Endothelial cell of umbilical vein (primary cell): ENCODE results near the gene SPTLC1. TPM values are rescaled to one million over a fixed set of nuclear protein-coding genes. Genes with fewer than 3 reads are reported as not detected.

Experiments used
- BruUV-seq: library from RNA; stranded (reverse); fragments of 400-500 nt; replicated peaks from 2 replicates; lab custom pipeline; 2021; lab: Mats Ljungman, UMichigan
- CTCF ChIA-PET: fragments of 300-600, 350-600 bp; sonication (Branson Sonifier 250); formaldehyde crosslinking; loops from one replicate; lab custom pipeline; 2021; ENCODE audit warnings: antibody characterized with exemption, inconsistent platforms; lab: Charles Lee
- POLR2A ChIA-PET: fragments of 300-600, 350-600 bp; sonication (Branson Sonifier 250); formaldehyde crosslinking; loops from one replicate; lab custom pipeline; 2021; ENCODE audit warnings: antibody characterized with exemption, inconsistent platforms; lab: Charles Lee
- DNase-seq: peaks from one replicate; pipeline ENCODE4 v3.0.0-alpha.2; 2011; ENCODE audit warnings: low read depth, low spot score
- FAIRE-seq: peaks from 2 replicates; lab custom pipeline; 2011; peaks lifted over from hg19 to GRCh38; lab: Jason Lieb, UNC
- H2AFZ ChIP-seq: 2 replicates; pipeline ENCODE4 v1.6.0; 2012; ENCODE audit warnings: low read depth, low read length, control low read depth, inconsistent platforms
- H3K27ac ChIP-seq: 2 replicates; pipeline ENCODE4 v1.5.1; 2011; ENCODE audit warnings: low read depth, mild to moderate bottlenecking, control low read depth, low read length, moderate library complexity; ENCODE audit not compliant: insufficient read depth
- H3K27me3 ChIP-seq, 2 experiments: 2 replicates each; pipeline versions ENCODE4 v1.6.0 to v1.6.1; 2011; ENCODE audit warnings: low read length in 2 of 2, mixed read lengths in 1 of 2; ENCODE audit not compliant: control insufficient read depth in 2 of 2, insufficient read depth in 2 of 2
- H3K36me3 ChIP-seq, 2 experiments: 2 replicates in 1 of 2; 3 replicates in 1 of 2; pipeline ENCODE4 v1.5.1; 2011; ENCODE audit warnings: low read length in 2 of 2, mild to moderate bottlenecking in 1 of 2, moderate library complexity in 1 of 2; ENCODE audit not compliant: control insufficient read depth in 2 of 2, insufficient read depth in 2 of 2; ENCODE audit errors: extremely low read depth in 1 of 2
- H3K4me1 ChIP-seq: 3 replicates; pipeline ENCODE4 v1.5.1; 2011; ENCODE audit warnings: mild to moderate bottlenecking, low read length; ENCODE audit not compliant: control insufficient read depth, insufficient read depth; ENCODE audit errors: extremely low read depth
- H3K4me2 ChIP-seq: 2 replicates; pipeline ENCODE4 v1.6.1; 2011; ENCODE audit warnings: low read length, control low read depth, mixed read lengths; ENCODE audit not compliant: insufficient read depth
- H3K4me3 ChIP-seq, 3 experiments: fragments of 200-600 bp in 1 of 3; sonication (generic), shearing (Covaris generic) in 1 of 3; replicated peaks in 1 of 3; 2 replicates each; pipeline ENCODE4 v1.5.1; 2011 to 2016; ENCODE audit warnings: control low read depth in 3 of 3, low read length in 3 of 3, mild to moderate bottlenecking in 2 of 3, inconsistent platforms in 1 of 3, low read depth in 1 of 3, moderate library complexity in 1 of 3; ENCODE audit not compliant: insufficient read depth in 1 of 3
- H3K79me2 ChIP-seq: 2 replicates; pipeline ENCODE4 v1.6.0; 2012; ENCODE audit warnings: low read length, inconsistent platforms; ENCODE audit not compliant: control insufficient read depth, insufficient read depth
- H3K9ac ChIP-seq: replicated peaks from 2 replicates; pipeline ENCODE3; 2011; ENCODE audit warnings: low read length, control low read depth; ENCODE audit not compliant: insufficient read depth; ENCODE audit errors: extremely low read depth
- H3K9me1 ChIP-seq: replicated peaks from 3 replicates; pipeline ENCODE4 v1.6.0; 2011; ENCODE audit warnings: mild to moderate bottlenecking, low read length; ENCODE audit not compliant: control insufficient read depth, insufficient read depth; ENCODE audit errors: extremely low read depth
- H3K9me3 ChIP-seq: replicated peaks from 2 replicates; pipeline ENCODE4 v1.5.1; 2012; ENCODE audit warnings: low read length, inconsistent platforms; ENCODE audit not compliant: control insufficient read depth, insufficient read depth
- H4K20me1 ChIP-seq: replicated peaks from 2 replicates; pipeline ENCODE3; 2011; ENCODE audit warnings: mild to moderate bottlenecking, low read length; ENCODE audit not compliant: control insufficient read depth, insufficient read depth; ENCODE audit errors: extremely low read depth
- CTCF ChIP-seq, 2 donors: IDR thresholded peaks; 1 replicate in 1 of 2; 2 replicates in 1 of 2; pipeline ENCODE4 v1.5.1; 2011; ENCODE audit warnings: low read length in 2 of 2, mild to moderate bottlenecking in 2 of 2, moderate library complexity in 2 of 2, control low read depth in 1 of 2, inconsistent platforms in 1 of 2, low read depth in 1 of 2; ENCODE audit not compliant: insufficient read depth in 1 of 2; ENCODE audit errors: extremely low read depth in 1 of 2
- EZH2 ChIP-seq: IDR thresholded peaks from 2 replicates; pipeline ENCODE4 v1.6.1; 2012; ENCODE audit warnings: borderline replicate concordance, low read depth, mild to moderate bottlenecking, moderate library complexity, low read length, inconsistent platforms; ENCODE audit not compliant: severe bottlenecking
- GATA2 ChIP-seq: IDR thresholded peaks from 2 replicates; pipeline ENCODE4 v1.7.0; 2011; ENCODE audit warnings: low read depth, mild to moderate bottlenecking, moderate library complexity, mixed read lengths, low read length; ENCODE audit not compliant: insufficient read length, insufficient read depth
- MAX ChIP-seq: IDR thresholded peaks from 2 replicates; pipeline ENCODE4 v1.6.1; 2011; ENCODE audit not compliant: insufficient read depth, insufficient read length
- MYC ChIP-seq: IDR thresholded peaks from one replicate; pipeline ENCODE4 v1.6.1; 2011; ENCODE audit warnings: mild to moderate bottlenecking, low read depth, low read length
- POLR2A ChIP-seq: IDR thresholded peaks from 2 replicates; pipeline ENCODE4 v1.6.1; 2012; ENCODE audit warnings: low read depth, mild to moderate bottlenecking, control low read depth, low read length
- dilution Hi-C: fragments of 300-500 bp; cut with MboI; formaldehyde crosslinking; loops from one replicate; pipeline ENCODE4 v1.15.0; 2019; ENCODE audit warnings: low sequenced_read_pairs; ENCODE audit not compliant: extremely low pct_ligation_motif_present
- intact Hi-C: fragments of 100-400 bp; cut with micrococcal nuclease; formaldehyde crosslinking; loops from one replicate; pipeline ENCODE4 v1.10.0; 2022
- polyA plus RNA-seq, 4 experiments: library from polyadenylated mRNA; depleted of rRNA in 3 of 4; stranded (reverse) in 3 of 4; unstranded in 1 of 4; fragments of >200 nt; gene quantifications; 2 replicates each; pipeline versions ENCODE4 v1.2.1 to v1.2.3, GENCODE V29; 2011 to 2012; ENCODE audit warnings: missing spikeins in 1 of 4
- total RNA-seq: library from RNA; stranded (reverse); gene quantifications from 2 replicates; pipeline ENCODE4 v1.2.3, GENCODE V29; 2021

Gene SPTLC1
- total and polyA plus RNA-seq, 2 donors (not counting 3 experiments of a cell fraction or from before 2014, with no cell fraction given), result 35.9 to 68.5 TPM

- no TSS peak for BruUV-seq
- Histone ChIP-seq H3K4me3 (no peak overlapping the region), H3K9me3 (no peaks in the 10 kb centered on the region), H3K27me3 (no peaks in the 10 kb centered on the region), H3K4me2 (no peak overlapping the region), H4K20me1 (no peaks in the 10 kb centered on the region), H3K36me3 (peaks cover 8 to 10% of the 10 kb centered on the region in 2 experiments), H3K4me1 (no peaks in the 10 kb centered on the region), H3K27ac (no peak overlapping the region), H3K9me1 (no peaks in the 10 kb centered on the region), H3K9ac (no peak overlapping the region), H3K79me2 (no peaks in the 10 kb centered on the region), H2AFZ (no peak overlapping the region)
- dilution Hi-C loops (no loop called here), intact Hi-C loops (no loop called here)
- DNase-seq, result no peak
- ChIA-PET CTCF (no interaction called here), POLR2A (no interaction called here)
- no peak for FAIRE-seq
- TF ChIP-seq MYC, result no peak
- TF ChIP-seq CTCF (IDR thresholded peaks at IDR 0.05; ENCODE audit: extremely low read depth in 1 of 2, insufficient read depth in 1 of 2, low read depth in 1 of 2, low read length in 2 of 2), result no peak
- no peak for TF ChIP-seq GATA2
- no peak for TF ChIP-seq POLR2A
- no peak for TF ChIP-seq EZH2
- TF ChIP-seq MAX, result no peak
Measured at GRCh38 chr9:92071634-92072033, 43.6 kb downstream of the SPTLC1 start.

GRCh38 chr9:92066168-92066567 is 49.0 kb downstream of the SPTLC1 start:
- CTCF ChIA-PET, result no interaction called here
- Histone ChIP-seq H3K27ac (no peak overlapping the region), H4K20me1 (no peaks in the 10 kb centered on the region), H3K9me1 (no peaks in the 10 kb centered on the region), H3K9me3 (no peaks in the 10 kb centered on the region), H3K79me2 (peaks cover 16% of the 10 kb centered on the region), H2AFZ (no peak overlapping the region), H3K4me1 (no peaks in the 10 kb centered on the region), H3K36me3 (peaks cover 8 to 13% of the 10 kb centered on the region in 2 experiments), H3K4me3 (no peak overlapping the region), H3K9ac (no peak overlapping the region), H3K4me2 (no peak overlapping the region), H3K27me3 (no peaks in the 10 kb centered on the region)
- no TSS peak for BruUV-seq
- TF ChIP-seq EZH2, result no peak
- no peak for TF ChIP-seq POLR2A
- TF ChIP-seq MAX, result no peak
- TF ChIP-seq GATA2, result no peak
- DNase-seq (no peak), FAIRE-seq (no peak)
- dilution Hi-C loops (no loop called here), intact Hi-C loops (no loop called here)
- POLR2A ChIA-PET, result no interaction called here
